HG02588 (cell line): Measurements from ENCODE around the gene STX2.
"Not testable (repeated sequence)": the region's sequence is repeated elsewhere in the genome, so short reads cannot be mapped to it uniquely, and the experiment has no call there.

ENCODE experiments used
- ATAC-seq: cut with Tn5 transposase; IDR thresholded peaks from one replicate; pipeline ENCODE4 v1.9.1; 2021; ENCODE audit warnings: mild to moderate bottlenecking, moderate library complexity; ENCODE audit not compliant: unreplicated experiment

Gene STX2

DNA sequence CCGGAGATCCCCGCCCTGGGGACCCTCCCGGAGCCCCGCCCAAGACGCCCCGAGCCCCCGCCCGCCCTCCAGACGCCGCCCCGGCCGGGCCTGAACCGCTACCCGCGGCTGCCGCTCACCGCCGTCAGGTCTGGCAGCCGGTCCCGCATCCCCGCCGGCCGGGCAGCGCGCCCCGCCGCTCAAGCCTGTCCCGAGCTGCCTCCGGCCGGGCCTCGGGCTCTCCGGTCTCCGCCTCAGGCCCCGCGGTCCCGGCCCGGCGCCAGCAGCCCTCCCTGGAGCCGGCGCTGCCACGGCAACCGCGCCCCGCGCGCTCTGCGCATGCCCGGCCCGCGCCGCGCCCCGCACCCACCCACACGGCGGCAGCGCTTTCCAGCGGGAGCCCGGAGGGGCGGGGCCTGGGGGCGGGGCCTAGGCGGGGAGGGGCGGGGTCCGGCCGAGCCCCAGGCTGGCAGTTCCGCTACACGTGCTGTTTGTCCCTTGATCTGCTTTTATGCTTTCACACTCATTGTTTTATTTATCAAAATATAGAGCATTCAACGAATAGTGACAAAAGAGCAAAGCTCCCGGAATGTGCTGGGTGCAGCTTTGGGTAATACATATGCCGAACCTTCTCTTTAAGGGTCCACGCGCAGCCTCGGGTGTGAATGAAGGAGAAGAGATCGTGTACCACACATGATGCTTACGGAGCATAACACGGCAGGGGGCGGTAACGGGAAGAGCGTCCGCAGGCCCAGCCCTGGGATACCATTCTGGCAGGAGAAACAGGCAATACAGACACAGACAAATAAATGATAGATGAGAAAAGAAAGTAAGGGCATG lies at the start of gene STX2:
STX2 (minus strand) TSS at position 300 of the 819 bp plus-strand sequence; CDS start at position 149, 151 bp downstream.
- ATAC-seq, result peak; percentile 91

DNA sequence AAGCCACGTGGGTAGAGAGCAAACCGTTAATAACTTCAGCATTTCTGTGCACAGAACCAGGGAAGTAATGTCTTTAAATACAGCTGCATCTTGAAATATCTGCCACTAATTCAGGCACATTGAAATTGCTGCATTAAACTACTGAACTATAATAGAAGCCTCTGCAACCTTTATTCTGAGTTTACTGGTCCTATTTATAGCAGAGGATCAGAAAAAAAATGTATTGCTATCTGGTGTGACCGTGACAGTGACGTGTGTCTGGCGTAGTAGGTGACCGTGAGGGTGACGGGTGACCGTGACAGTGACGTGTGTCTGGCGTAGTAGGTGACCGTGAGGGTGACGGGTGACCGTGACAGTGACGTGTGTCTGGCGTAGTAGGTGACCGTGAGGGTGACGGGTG lies 48.1 kb upstream of the STX2 start:
- ATAC-seq, result not testable (repeated sequence)

- no peak for ATAC-seq
These were observed 42.5 kb upstream of the STX2 start for GRCh38 chr12:130881548-130881947.

- no peak for ATAC-seq
These were observed 42.0 kb upstream of the STX2 start for GRCh38 chr12:130881046-130881445.

DNA sequence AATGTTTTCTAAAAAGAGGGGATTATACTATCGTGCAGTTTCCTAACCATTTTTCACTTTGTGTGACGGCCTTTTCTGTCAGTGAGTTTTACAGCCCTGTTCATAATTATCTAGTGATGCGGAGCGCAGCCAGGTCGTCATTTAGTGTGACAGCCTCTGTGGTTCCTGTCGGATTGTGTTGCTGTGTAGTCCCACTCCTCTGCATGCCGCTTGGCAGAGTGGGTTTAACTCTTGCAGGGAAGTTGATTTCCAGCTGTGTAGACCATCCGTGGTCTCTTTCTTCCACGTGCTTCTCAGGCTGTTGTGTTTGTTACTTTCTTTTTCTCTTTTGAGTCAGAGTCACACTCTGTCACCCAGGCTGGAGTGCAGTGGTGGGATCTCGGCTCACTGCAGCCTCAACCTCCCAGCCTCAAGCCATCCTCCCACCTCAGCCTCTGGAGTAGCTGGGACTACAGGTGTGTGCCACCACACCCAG lies 41.4 kb upstream of the STX2 start:
- no peak for ATAC-seq

DNA sequence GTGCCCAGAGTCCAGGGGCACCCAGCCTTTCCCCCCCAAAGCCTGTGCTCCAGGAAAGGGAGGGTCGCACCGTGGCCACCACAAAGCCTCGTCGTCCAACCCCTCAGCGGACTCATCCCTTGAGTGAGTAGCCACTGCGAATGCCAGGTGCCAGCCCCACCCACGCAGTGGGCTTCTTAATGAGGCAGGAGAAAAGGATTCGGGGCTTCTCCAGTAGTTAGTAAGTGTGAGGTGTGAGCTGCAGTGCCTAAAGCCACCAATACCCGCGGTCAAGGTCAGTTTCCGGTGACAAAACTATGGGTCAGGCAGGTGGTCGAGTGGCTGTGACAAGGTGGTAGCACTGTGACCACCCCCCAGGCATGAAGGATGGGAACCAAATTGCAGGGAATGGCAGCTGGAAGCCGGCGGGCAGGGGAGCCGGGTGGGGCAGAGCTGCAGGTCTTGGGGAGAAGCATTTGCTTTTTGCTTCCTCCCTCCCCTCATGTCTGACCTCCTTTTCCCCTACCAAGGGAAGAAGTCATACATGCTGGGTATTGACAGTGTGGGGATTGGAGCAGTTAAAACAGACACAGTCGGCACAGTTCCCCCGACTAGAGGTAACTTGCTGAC lies 40.8 kb upstream of the STX2 start:
- ATAC-seq, result no peak

GRCh38 chr12:130879212-130879686 lies 40.2 kb upstream of the STX2 start:
- peak; percentile 85 for ATAC-seq

GRCh38 chr12:130878193-130879185 lies 39.4 kb upstream of the STX2 start:
- no peak for ATAC-seq

DNA sequence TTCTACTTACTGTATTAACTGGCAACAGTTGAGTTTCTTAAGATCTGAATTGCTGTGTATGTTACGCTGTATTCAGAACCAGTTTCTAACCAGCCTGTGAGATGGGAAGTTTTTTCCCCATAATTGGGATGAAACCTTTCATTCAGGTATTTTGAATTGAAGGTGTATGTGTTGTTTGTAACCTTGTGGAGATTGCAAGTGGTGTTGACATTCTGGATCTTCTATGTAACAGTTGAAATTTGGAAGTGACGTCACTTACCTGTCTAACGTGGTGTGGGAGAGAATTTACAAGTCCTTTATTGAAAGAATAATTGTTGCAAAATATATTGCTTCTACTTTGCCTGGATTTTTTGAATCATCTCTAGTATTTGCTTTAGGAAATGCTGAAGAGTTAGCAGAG lies 38.3 kb upstream of the STX2 start:
- ATAC-seq, result no peak

DNA sequence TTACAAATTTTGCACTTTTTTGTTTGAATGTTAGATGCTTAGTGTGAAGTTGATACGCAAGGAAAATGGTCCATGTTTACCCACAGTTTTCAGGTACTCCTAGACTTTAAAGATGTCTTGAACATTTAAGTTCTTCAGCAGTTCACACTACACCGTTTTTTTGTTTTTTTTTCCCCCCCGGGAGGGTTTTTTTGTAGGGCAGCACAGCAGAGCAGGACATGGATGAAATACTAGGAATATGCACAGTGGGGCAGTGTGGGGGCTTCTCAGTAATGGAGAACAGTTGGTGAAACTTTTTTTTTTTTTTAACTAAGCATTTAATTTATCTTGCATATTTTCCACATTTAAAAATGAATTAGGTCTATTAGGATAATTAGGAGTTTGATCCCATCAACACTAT lies 37.7 kb upstream of the STX2 start:
- no peak for ATAC-seq

GRCh38 chr12:130876297-130876696 lies 37.2 kb upstream of the STX2 start:
- no peak for ATAC-seq

- ATAC-seq, result not testable (repeated sequence)
These were observed 36.7 kb upstream of the STX2 start for GRCh38 chr12:130875708-130876107.

GRCh38 chr12:130875193-130875592 lies 36.1 kb upstream of the STX2 start:
- no peak for ATAC-seq

DNA sequence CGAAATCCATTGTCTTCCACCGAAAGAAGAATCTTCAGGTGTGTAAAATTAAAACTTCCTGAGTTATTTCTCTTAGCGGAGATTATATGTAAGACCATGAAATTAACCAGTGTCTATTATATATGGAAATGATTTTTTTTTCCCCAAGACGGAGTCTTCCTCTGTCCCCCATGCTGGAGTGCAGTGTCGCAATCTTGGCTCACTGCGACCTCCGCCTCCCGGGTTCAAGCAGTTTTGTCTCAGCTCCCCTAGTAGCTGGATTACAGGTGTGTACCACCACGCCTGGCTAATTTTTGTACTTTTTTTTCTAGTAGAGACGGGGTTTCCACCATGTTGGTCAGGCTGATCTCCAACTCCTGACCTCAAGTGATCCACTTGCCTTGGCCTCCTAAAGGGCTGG lies 35.6 kb upstream of the STX2 start:
- no peak for ATAC-seq

DNA sequence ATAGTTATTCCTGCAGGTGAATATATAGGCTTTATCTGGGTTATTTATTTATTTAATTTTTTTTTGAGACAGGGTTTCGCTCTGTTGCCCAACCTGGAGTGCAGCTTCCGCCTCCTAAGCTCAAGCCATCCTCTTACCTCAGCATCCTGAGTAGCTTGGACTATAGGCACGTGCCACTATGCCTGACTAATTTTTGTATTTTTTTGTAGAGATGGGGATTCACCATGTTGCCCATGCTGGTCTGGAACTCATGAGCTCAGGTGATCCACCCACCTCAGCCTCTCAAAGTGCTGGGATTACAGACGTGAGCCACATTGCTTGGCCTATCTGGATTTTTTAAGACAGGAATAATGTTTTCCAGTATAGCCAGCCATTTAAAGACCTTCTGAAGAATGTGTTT lies 34.8 kb upstream of the STX2 start:
- ATAC-seq, result no peak

GRCh38 chr12:130873106-130873795 lies 34.2 kb upstream of the STX2 start:
- no peak for ATAC-seq

GRCh38 chr12:130872179-130873096 lies 33.4 kb upstream of the STX2 start:
- ATAC-seq, result peak; percentile 22

- ATAC-seq, result peak; percentile 73
These were observed 32.5 kb upstream of the STX2 start, which contains the start of gene RAN for GRCh38 chr12:130871286-130872178. TSS of gene RAN (plus strand) at chr12:130872066. CDS start at chr12:130872594, 528 bp downstream.
